ENCODE measurements around the gene MYO7B. TPM values are rescaled to one million over a fixed set of nuclear protein-coding genes. Genes with fewer than 3 reads are reported as not detected.

Gene MYO7B
- total RNA-seq, 6 donors from 2014 or later: 1.2 to 6.1 (median 3.1) TPM

DNA sequence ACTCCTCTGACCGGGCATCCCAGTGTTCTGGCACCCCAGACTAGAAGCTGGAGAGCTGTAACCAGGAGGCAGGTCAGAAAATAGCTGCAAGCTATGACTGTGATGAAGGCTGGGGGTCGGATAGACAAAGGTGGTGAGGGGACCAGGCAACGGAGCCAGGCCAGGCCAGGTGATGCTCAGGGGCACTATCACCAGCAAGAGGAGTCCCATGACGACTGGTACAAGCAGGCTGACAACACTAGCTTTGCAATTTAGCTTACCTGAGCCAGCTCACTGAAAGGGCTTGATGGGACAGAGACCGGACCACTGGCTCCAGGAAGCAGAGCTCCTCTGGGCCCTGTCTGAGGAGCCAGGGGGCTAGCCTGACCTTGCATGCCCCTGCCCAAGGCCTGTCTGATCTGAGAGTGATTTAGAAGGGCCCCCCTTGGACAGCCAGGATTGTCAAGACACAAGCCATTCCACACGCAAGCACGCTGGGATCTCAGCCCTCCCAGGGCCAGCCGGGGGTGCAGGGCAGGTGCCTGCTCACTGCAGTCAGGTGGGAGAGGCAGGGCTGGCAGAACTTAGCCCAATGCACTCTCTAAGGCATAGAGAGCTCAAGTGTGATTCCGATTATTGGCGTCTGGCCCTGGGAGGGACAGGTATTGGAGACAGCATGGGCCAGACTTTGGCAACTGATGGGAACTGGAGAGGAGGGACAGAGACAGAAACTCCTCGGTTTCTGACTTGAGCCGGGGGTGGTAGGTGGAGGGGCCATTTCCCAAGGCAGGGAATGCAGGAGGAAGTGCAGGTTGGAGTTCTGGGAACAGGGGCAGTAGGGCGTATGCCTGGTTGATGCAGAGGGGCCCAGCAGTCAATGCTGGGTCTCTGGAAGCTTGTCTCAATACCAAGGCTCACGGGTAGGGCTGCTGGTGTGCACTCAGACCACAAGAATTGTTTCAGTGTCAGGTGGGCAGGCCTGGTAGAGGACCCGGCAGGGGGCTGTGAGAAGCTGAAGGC lies 47.7 kb downstream of the MYO7B start:
- no peaks in the 10 kb centered on the region for H3K9me3 ChIP-seq
- TF ChIP-seq EP300 (IDR thresholded peaks at IDR 0.05): no peak
- TF ChIP-seq POLR2A (IDR thresholded peaks at IDR 0.05): no peak
- TF ChIP-seq POLR2AphosphoS5 (IDR thresholded peaks at IDR 0.05): no peak
- TF ChIP-seq, protein P1, sequence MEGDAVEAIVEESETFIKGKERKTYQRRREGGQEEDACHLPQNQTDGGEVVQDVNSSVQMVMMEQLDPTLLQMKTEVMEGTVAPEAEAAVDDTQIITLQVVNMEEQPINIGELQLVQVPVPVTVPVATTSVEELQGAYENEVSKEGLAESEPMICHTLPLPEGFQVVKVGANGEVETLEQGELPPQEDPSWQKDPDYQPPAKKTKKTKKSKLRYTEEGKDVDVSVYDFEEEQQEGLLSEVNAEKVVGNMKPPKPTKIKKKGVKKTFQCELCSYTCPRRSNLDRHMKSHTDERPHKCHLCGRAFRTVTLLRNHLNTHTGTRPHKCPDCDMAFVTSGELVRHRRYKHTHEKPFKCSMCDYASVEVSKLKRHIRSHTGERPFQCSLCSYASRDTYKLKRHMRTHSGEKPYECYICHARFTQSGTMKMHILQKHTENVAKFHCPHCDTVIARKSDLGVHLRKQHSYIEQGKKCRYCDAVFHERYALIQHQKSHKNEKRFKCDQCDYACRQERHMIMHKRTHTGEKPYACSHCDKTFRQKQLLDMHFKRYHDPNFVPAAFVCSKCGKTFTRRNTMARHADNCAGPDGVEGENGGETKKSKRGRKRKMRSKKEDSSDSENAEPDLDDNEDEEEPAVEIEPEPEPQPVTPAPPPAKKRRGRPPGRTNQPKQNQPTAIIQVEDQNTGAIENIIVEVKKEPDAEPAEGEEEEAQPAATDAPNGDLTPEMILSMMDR (IDR thresholded peaks at IDR 0.05): no peak
- H3K27ac ChIP-seq: no peak overlapping the region
- DNase-seq (peak; percentile 16 to 26), ATAC-seq (ENCODE audit: low FRiP score in 2 of 2) (no peak)
- H3K4me1 ChIP-seq: no peaks in the 10 kb centered on the region
- no peak overlapping the region for H3K4me3 ChIP-seq
- no peaks in the 10 kb centered on the region for H3K27me3 ChIP-seq
- no peaks in the 10 kb centered on the region for H3K36me3 ChIP-seq
- 76 to 81% methylated on average over 9 to 15 of the region's 15 CpGs for WGBS, 2 donors

DNA sequence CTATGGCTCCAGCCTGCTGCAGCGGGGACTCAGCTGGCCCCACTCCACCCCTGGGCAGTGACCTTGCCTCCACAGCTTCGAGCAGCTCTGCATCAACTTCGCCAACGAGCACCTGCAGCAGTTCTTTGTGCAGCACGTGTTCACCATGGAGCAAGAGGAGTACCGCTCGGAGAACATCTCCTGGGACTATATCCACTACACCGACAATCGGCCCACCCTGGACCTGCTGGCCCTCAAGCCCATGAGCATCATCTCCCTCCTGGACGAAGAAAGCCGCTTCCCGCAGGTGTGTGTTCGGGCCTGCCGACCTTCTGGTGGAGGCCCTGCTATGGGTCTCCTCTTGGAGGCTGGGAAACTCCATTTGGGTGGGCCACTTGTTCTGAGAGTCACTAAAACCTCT lies 48.6 kb downstream of the MYO7B start:
- WGBS, 2 donors: 95 to 96% methylated on average over 5 to 9 of the region's 14 CpGs
- ATAC-seq (ENCODE audit: low FRiP score in 2 of 2): no peak
- no peak overlapping the region for H3K4me3 ChIP-seq
- H3K36me3 ChIP-seq: no peaks in the 10 kb centered on the region
- TF ChIP-seq POLR2AphosphoS5 (IDR thresholded peaks at IDR 0.05): no peak
- TF ChIP-seq, protein P1 (IDR thresholded peaks at IDR 0.05): no peak
- no peak for TF ChIP-seq EP300 (IDR thresholded peaks at IDR 0.05)
- no peak for TF ChIP-seq POLR2A (IDR thresholded peaks at IDR 0.05)
- DNase-seq: peak in 1 of 2 donors; percentile 14
- no peak overlapping the region for H3K27ac ChIP-seq
- H3K9me3 ChIP-seq: no peaks in the 10 kb centered on the region
- no peaks in the 10 kb centered on the region for H3K4me1 ChIP-seq
- H3K27me3 ChIP-seq: no peaks in the 10 kb centered on the region

DNA sequence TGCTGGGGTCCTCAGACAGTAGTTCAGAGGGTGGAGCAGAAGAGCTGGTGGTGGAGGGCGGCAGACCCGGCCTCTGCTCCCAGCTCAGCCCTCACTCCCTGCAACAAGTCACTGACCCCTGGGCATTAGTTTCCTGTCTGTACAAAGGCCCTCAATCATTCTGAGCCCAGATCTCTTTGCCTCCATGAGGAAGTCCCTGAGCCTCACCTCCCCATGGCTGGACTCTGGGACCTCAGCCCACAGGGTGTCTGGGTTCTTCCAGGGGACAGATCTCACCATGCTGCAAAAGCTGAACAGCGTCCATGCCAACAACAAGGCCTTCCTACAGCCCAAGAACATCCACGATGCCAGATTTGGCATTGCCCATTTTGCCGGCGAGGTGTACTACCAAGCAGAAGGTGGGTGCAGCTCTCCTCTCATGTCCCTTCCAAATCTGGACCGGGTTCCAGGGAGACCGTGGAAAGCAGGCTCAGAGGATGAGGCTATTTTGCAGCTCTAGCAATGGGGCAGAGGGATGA lies 49.1 kb downstream of the MYO7B start:
- WGBS, 2 donors: 79 to 84% methylated on average over 8 of the region's 8 CpGs
- DNase-seq (peak; percentile 4 to 27), ATAC-seq (ENCODE audit: low FRiP score in 2 of 2) (no peak)
- Histone ChIP-seq H3K36me3 (no peaks in the 10 kb centered on the region), H3K27me3 (no peaks in the 10 kb centered on the region), H3K4me1 (no peaks in the 10 kb centered on the region), H3K9me3 (no peaks in the 10 kb centered on the region), H3K4me3 (no peak overlapping the region), H3K27ac (no peak overlapping the region)
- TF ChIP-seq, protein P1 (IDR thresholded peaks at IDR 0.05): no peak
- TF ChIP-seq EP300 (IDR thresholded peaks at IDR 0.05) (no peak), POLR2A (IDR thresholded peaks at IDR 0.05) (no peak), POLR2AphosphoS5 (IDR thresholded peaks at IDR 0.05) (no peak)

DNA sequence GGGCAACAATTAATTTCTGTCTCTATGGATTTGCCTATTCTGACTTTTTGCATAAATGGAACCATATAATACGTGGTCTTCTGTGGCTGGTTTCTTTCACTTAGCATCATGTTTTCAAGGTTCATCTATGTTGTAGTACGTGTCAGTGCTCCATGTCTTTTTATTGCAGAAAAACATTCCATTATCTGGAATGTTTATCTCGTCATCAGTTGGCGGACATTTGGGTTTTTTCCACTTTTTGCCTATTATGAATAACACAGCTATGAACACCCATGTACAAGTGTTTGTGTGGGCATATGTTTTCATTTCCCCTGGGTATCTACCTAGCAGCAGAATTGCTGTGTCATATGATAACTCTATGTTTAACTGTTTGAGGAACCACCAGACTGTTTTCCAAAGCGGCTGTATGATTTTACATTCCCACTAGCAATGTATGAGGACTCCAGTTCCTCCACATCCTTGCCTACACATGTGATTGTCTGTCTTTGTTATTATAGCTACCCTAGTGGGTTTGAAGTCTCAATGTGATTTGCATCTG lies 49.9 kb downstream of the MYO7B start:
- WGBS, 2 donors: 90 to 92% methylated on average over 5 of the region's 5 CpGs

More for the DNA sequence above, 49.9 kb downstream of the MYO7B start:
- H3K36me3 ChIP-seq: no peaks in the 10 kb centered on the region
- H3K4me1 ChIP-seq: no peaks in the 10 kb centered on the region
- no peaks in the 10 kb centered on the region for H3K27me3 ChIP-seq
- DNase-seq: no peak
- TF ChIP-seq, protein P1 (IDR thresholded peaks at IDR 0.05): no peak
- TF ChIP-seq POLR2AphosphoS5 (IDR thresholded peaks at IDR 0.05) (no peak), POLR2A (IDR thresholded peaks at IDR 0.05) (no peak)
- no peaks in the 10 kb centered on the region for H3K9me3 ChIP-seq
- H3K4me3 ChIP-seq: no peak overlapping the region
- no peak for ATAC-seq (ENCODE audit: low FRiP score in 2 of 2)
- H3K27ac ChIP-seq: no peak overlapping the region

All from upper lobe of left lung (tissue), 6 donors.